ENCODE measurements around the gene CREBL2.

- no peak for TF ChIP-seq CTCF (IDR thresholded peaks at IDR 0.05)
- no peak for TF ChIP-seq POLR2AphosphoS5 (IDR thresholded peaks at IDR 0.05)
Measured at GRCh38 chr12:12641650-12642049, 30.0 kb downstream of the CREBL2 start.
